ENCODE measurements around the gene SIGLEC8. TPM values are rescaled to one million over a fixed set of nuclear protein-coding genes. Genes with fewer than 3 reads are reported as not detected.
A peak's percentile ranks its signal among the peaks of the same experiment; 100 is the strongest.

Gene SIGLEC8
- total and polyA plus RNA-seq, 9 of the 15 experiments (the other 6 are each of a cell fraction or from before 2014, with no cell fraction given) = 0.04 to 0.65 (median 0.39) TPM

GRCh38 chr19:51460164-51460992, 2.1 kb upstream of the SIGLEC8 start:
- no peaks in the 10 kb centered on the region for H3K27me3 ChIP-seq (ENCODE audit: control insufficient read depth in 2 of 2, insufficient read depth in 2 of 2, low read length in 2 of 2)
- peak overlapping the region; percentile 38; the same call in 2 of the 3 replicates for H3K27ac ChIP-seq (ENCODE audit: extremely low read depth, low read depth, low read length)
- ChIA-PET CTCF (ENCODE audit: low intra/inter-chr PET ratio) (no interaction called here), POLR2A (interaction anchor here (1.2 to 2.2 kb wide), 2 partner anchors 13 to 18 kb away, joined by 3 to 5 read pairs; no protein-coding TSS in a partner anchor)
- H3K79me2 ChIP-seq (ENCODE audit: control insufficient read depth, insufficient read depth, low read length) = peaks cover 6% of the 10 kb centered on the region; the same call in 2 of the 3 replicates
- no peaks in the 10 kb centered on the region for H3K9me1 ChIP-seq (ENCODE audit: control insufficient read depth, insufficient read depth, low read length)
- H4K20me1 ChIP-seq (replicated peaks; ENCODE audit: control insufficient read depth, insufficient read depth, low read length) = no peaks in the 10 kb centered on the region
- H3K36me3 ChIP-seq (ENCODE audit: control insufficient read depth, insufficient read depth, low read length) = no peaks in the 10 kb centered on the region
- DNase-seq (ENCODE audit: extremely low read depth in 1 of 4, low spot score in 3 of 4) (peak; percentile 56 to 78 (median 64)), ATAC-seq (peak; percentile 93), FAIRE-seq (peak; percentile 97)
- no TSS peak for BruUV-seq (replicated peaks)
- no peaks in the 10 kb centered on the region for H3K9me3 ChIP-seq (replicated peaks; ENCODE audit: control insufficient read depth, insufficient read depth, low read depth, low read length)
- H3K9ac ChIP-seq (ENCODE audit: insufficient read depth in 1 of 2, low read depth in 2 of 2, low read length in 2 of 2) = peak overlapping the region; percentile 31 to 65; a peak in 3 of 4 replicates
- peak overlapping the region; percentile 85 for H3K4me2 ChIP-seq (ENCODE audit: insufficient read depth, low read length)
- 35% methylated on average over 13 of the region's 13 CpGs for whole genome bisulfite sequencing (ENCODE audit: insufficient coverage, low coverage, missing lambda C conversion rate)
- intact Hi-C loops (cut with micrococcal nuclease) (no loop called here), in situ Hi-C loops (cut with MboI) (no loop called here)
- peaks cover 13 to 36% of the 10 kb centered on the region in 2 experiments for H3K4me1 ChIP-seq (replicated peaks in 1 of 2; ENCODE audit: control insufficient read depth in 2 of 2, insufficient read depth in 2 of 2, low read length in 2 of 2)
- peak overlapping the region; percentile 32 for H3K4me3 ChIP-seq
- peak overlapping the region; percentile 85 for H2AFZ ChIP-seq (ENCODE audit: low read depth, low read length)
- TF ChIP-seq ARID3B (CRISPR knock-in tag; IDR thresholded peaks at IDR 0.05; ENCODE audit: borderline replicate concordance) = 0 out of 2 replicates have a peak, but pooled peaks have one; percentile 16
- TF ChIP-seq SIN3B (IDR thresholded peaks at IDR 0.05; ENCODE audit: low read depth) = 0 out of 2 replicates have a peak, but pooled peaks have one; percentile 24
- no peak for TF ChIP-seq XRCC3 (IDR thresholded peaks at IDR 0.05)
- peak; percentile 58; the same call in 1 of the 2 replicates for TF ChIP-seq ZFX (CRISPR knock-in tag; IDR thresholded peaks at IDR 0.05)
- TF ChIP-seq CBX3 (IDR thresholded peaks at IDR 0.05; ENCODE audit: borderline replicate concordance in 1 of 2, low read length in 2 of 2) = peak in 1 of 2 experiments; percentile 77; a peak in 1 of 3 replicates
- TF ChIP-seq SIX5 (IDR thresholded peaks at IDR 0.05; ENCODE audit: borderline replicate concordance in 1 of 2, insufficient read depth in 1 of 2, low read depth in 1 of 2, low read length in 2 of 2) = peak; percentile 93 to 95
- no peak for TF ChIP-seq ZNF717 (CRISPR knock-in tag; IDR thresholded peaks at IDR 0.05)
- TF ChIP-seq ZBTB40 (IDR thresholded peaks at IDR 0.05) = peak; percentile 98
- TF ChIP-seq ZBTB40 (CRISPR knock-in tag; IDR thresholded peaks at IDR 0.05) = no peak

Measured in K562 (cell line).